Neural cell (in vitro differentiated cells): ENCODE measurements around the gene CHRNA4.

Experiments used
- CTCF ChIP-seq: fragments of 450-650 bp; IDR thresholded peaks from 2 replicates; pipeline ENCODE4 v1.5.1; 2014; ENCODE audit warnings: antibody characterized with exemption, mild to moderate bottlenecking, moderate library complexity; ENCODE audit not compliant: poor library complexity, severe bottlenecking
- EP300 ChIP-seq: fragments of 450-650 bp; conservative IDR thresholded peaks from 2 replicates; pipeline ENCODE4 v1.6.1; 2014; ENCODE audit warnings: antibody characterized with exemption, mild to moderate bottlenecking, moderate library complexity; ENCODE audit not compliant: poor library complexity, severe bottlenecking
- POLR2AphosphoS5 ChIP-seq: IDR thresholded peaks from 2 replicates; pipeline ENCODE4 v1.6.1; 2012
- RAD21 ChIP-seq: fragments of 450-650 bp; conservative IDR thresholded peaks from 2 replicates; pipeline ENCODE4 v1.6.1; 2014; ENCODE audit warnings: antibody characterized with exemption, mild to moderate bottlenecking, moderate library complexity
- SMC3 ChIP-seq: fragments of 450-650 bp; conservative IDR thresholded peaks from 2 replicates; pipeline ENCODE4 v1.6.1; 2014; ENCODE audit warnings: antibody characterized with exemption, mild to moderate bottlenecking, moderate library complexity; ENCODE audit not compliant: poor library complexity

- TF ChIP-seq POLR2AphosphoS5 (no peak), RAD21 (no peak), EP300 (no peak), CTCF (no peak), SMC3 (no peak)
These were observed 55.8 kb downstream of the CHRNA4 start for GRCh38 chr20:63305393-63305792.
